B cell (primary cell): Measurements from ENCODE around the gene ITCH. TPM values are rescaled to one million over a fixed set of nuclear protein-coding genes. Genes with fewer than 3 reads are reported as not detected.

ENCODE experiments used
- ATAC-seq: fragments of 200-7000 bp; cut with Tn5 transposase; one replicate; pipeline ENCODE4 v1.10.0; 2021; ENCODE audit warnings: low read depth, mild to moderate bottlenecking, moderate number of reproducible peaks, moderate library complexity
- CTCF ChIA-PET: fragments of 350-600 bp; sonication (Branson Sonifier 250); formaldehyde crosslinking; loops from one replicate; lab custom pipeline; 2021; ENCODE audit warnings: antibody characterized with exemption, inconsistent platforms; lab: Charles Lee
- POLR2A ChIA-PET: fragments of 350-600 bp; sonication (Branson Sonifier 250); formaldehyde crosslinking; loops from one replicate; lab custom pipeline; 2021; ENCODE audit warnings: antibody characterized with exemption; lab: Charles Lee
- DNase-seq: peaks from one replicate; pipeline ENCODE4 v3.0.0; 2013
- H2AFZ ChIP-seq: 2 replicates; pipeline ENCODE4 v1.6.1; 2012; ENCODE audit warnings: mild to moderate bottlenecking, low read depth, low read length; ENCODE audit not compliant: insufficient read depth, poor library complexity, severe bottlenecking
- H3K27ac ChIP-seq, 2 donors: 1 replicate in 1 of 2; 2 replicates in 1 of 2; pipeline ENCODE4 v1.5.1; 2012 to 2013; ENCODE audit warnings: low read length in 2 of 2, mild to moderate bottlenecking in 2 of 2, moderate library complexity in 1 of 2
- H3K27me3 ChIP-seq, 4 experiments: fragments of 200-600 bp in 1 of 4; sonication (generic) in 1 of 4; replicated peaks in 1 of 4; 1 replicate in 2 of 4; 2 replicates in 2 of 4; pipeline versions ENCODE4 v1.6.1 to v1.7.0; 2013 to 2016; ENCODE audit warnings: low read length in 3 of 4, mild to moderate bottlenecking in 2 of 4, mixed read lengths in 1 of 4, moderate library complexity in 1 of 4; ENCODE audit not compliant: insufficient read depth in 4 of 4, control insufficient read depth in 3 of 4; ENCODE audit errors: control extremely low read depth in 1 of 4
- H3K36me3 ChIP-seq, 2 experiments: replicated peaks in 1 of 2; 1 replicate in 1 of 2; 2 replicates in 1 of 2; pipeline versions ENCODE4 v1.6.1 to v1.7.1; 2013; ENCODE audit warnings: low read length in 1 of 2; ENCODE audit not compliant: insufficient read depth in 2 of 2, control insufficient read depth in 1 of 2; ENCODE audit errors: control extremely low read depth in 1 of 2, extremely low read depth in 1 of 2
- H3K4me1 ChIP-seq, 2 donors: fragments of 200-600 bp in 1 of 2; sonication (generic) in 1 of 2; 1 replicate in 1 of 2; 2 replicates in 1 of 2; pipeline versions ENCODE4 v1.5.1 to v1.6.1; 2013 to 2017; ENCODE audit warnings: low read length in 2 of 2; ENCODE audit not compliant: control insufficient read depth in 2 of 2, insufficient read depth in 2 of 2
- H3K4me2 ChIP-seq: replicated peaks from 2 replicates; pipeline ENCODE3; 2012; ENCODE audit warnings: mild to moderate bottlenecking, low read depth, low read length; ENCODE audit not compliant: poor library complexity, severe bottlenecking
- H3K4me3 ChIP-seq, 5 experiments: fragments of 200-600 bp in 1 of 5; sonication (generic) in 1 of 5; 1 replicate in 3 of 5; 2 replicates in 2 of 5; pipeline versions ENCODE4 v1.5.1 to v1.7.0; 2011 to 2016; ENCODE audit warnings: low read length in 4 of 5, mild to moderate bottlenecking in 4 of 5, low read depth in 2 of 5, control low read depth in 1 of 5, moderate library complexity in 1 of 5; ENCODE audit not compliant: insufficient read depth in 1 of 5; ENCODE audit errors: control extremely low read depth in 1 of 5, extremely low read depth in 1 of 5
- H3K79me2 ChIP-seq: fragments of 200-600 bp; sonication (generic); one replicate; pipeline ENCODE4 v1.6.0; 2016; ENCODE audit warnings: low read length; ENCODE audit not compliant: control insufficient read depth, insufficient read depth
- H3K9ac ChIP-seq: fragments of 200-600 bp; sonication (generic); 2 replicates; pipeline ENCODE4 v1.6.1; 2017; ENCODE audit warnings: mild to moderate bottlenecking, low read length, moderate library complexity
- H3K9me3 ChIP-seq, 3 donors: one replicate each; pipeline versions ENCODE4 v1.6.1 to v1.7.1; 2013; ENCODE audit warnings: low read length in 2 of 3; ENCODE audit not compliant: control insufficient read depth in 2 of 3, insufficient read depth in 1 of 3; ENCODE audit errors: control extremely low read depth in 1 of 3
- H4K20me1 ChIP-seq: 2 replicates; pipeline ENCODE4 v1.6.0; 2012; ENCODE audit warnings: mild to moderate bottlenecking, low read length; ENCODE audit not compliant: insufficient read depth, control insufficient read depth, poor library complexity, severe bottlenecking
- H3K27ac Mint-ChIP-seq: one replicate; pipeline ENCODE4 v1.8.0; 2021; ENCODE audit warnings: mixed read lengths
- H3K27me3 Mint-ChIP-seq: one replicate; pipeline ENCODE4 v1.8.0; 2021; ENCODE audit warnings: mixed read lengths
- H3K4me1 Mint-ChIP-seq: one replicate; pipeline ENCODE4 v1.8.0; 2021; ENCODE audit warnings: mixed read lengths
- H3K4me3 Mint-ChIP-seq: one replicate; pipeline ENCODE4 v1.8.0; 2021; ENCODE audit warnings: mixed read lengths
- H3K9me3 Mint-ChIP-seq: one replicate; pipeline ENCODE4 v1.8.0; 2022; ENCODE audit warnings: mixed read lengths; ENCODE audit not compliant: insufficient read depth
- CTCF ChIP-seq: fragments of 200-600 bp; IDR thresholded peaks from one replicate; pipeline ENCODE4 v1.8.0; 2022; ENCODE audit warnings: antibody characterized with exemption, mild to moderate bottlenecking
- EZH2 ChIP-seq: IDR thresholded peaks from 2 replicates; pipeline ENCODE4 v1.6.1; 2012; ENCODE audit warnings: borderline replicate concordance, low read depth, mild to moderate bottlenecking, moderate library complexity, low read length; ENCODE audit not compliant: insufficient read depth, poor library complexity, severe bottlenecking
- WGBS: methylation state at CpG from one replicate; pipeline ENCODE4 v1.1.5; 2013; ENCODE audit warnings: missing lambda C conversion rate; ENCODE audit not compliant: insufficient coverage; 5-methylcytosine and 5-hydroxymethylcytosine counted together
- intact Hi-C: fragments of 100-400 bp; cut with micrococcal nuclease; formaldehyde crosslinking; loops from one replicate; pipeline ENCODE4 v1.10.0; 2022
- polyA plus RNA-seq: library from polyadenylated mRNA; depleted of rRNA; stranded (reverse); fragments of >200 nt; gene quantifications from 2 replicates; pipeline ENCODE4 v1.2.3, GENCODE V29; 2012
- total RNA-seq, 2 donors: library from RNA; stranded (reverse); fragments of 120-200 nt in 1 of 2; gene quantifications; 1 replicate in 1 of 2; 2 replicates in 1 of 2; pipeline versions ENCODE4 v1.2.3 to v1.2.4, GENCODE V29; 2013 to 2022

ITCH gene
- total and polyA plus RNA-seq, 2 donors (not counting 1 experiment from before 2014, with no cell fraction given) = 10.0 to 110 TPM

GRCh38 chr20:34540596-34541263 lies 177.7 kb downstream of the ITCH start:
- no peak overlapping the region for H2AFZ ChIP-seq
- Mint-ChIP-seq H3K4me3 (no peak overlapping the region), H3K9me3 (no peaks in the 10 kb centered on the region), H3K4me1 (peaks cover 19% of the 10 kb centered on the region), H3K27me3 (peaks cover 3% of the 10 kb centered on the region), H3K27ac (no peak overlapping the region)
- no peaks in the 10 kb centered on the region for H3K9me3 ChIP-seq
- ATAC-seq (no peak), DNase-seq (no peak)
- ChIA-PET CTCF (interaction anchor here (0.9 to 5.8 kb wide), 5 partner anchors 8 to 228 kb away, joined by 3 to 69 read pairs (median 5); partner anchors contain the start of gene DYNLRB1), POLR2A (no interaction called here)
- no peak overlapping the region for H3K4me2 ChIP-seq
- WGBS = 95% methylated on average over 14 of the region's 15 CpGs
- H3K36me3 ChIP-seq = peaks cover 0 to 33% of the 10 kb centered on the region in 2 experiments
- peaks cover 0 to 7% of the 10 kb centered on the region in 2 donors for H3K4me1 ChIP-seq
- no peaks in the 10 kb centered on the region for H4K20me1 ChIP-seq
- TF ChIP-seq CTCF (no peak), EZH2 (no peak)
- no peak overlapping the region for H3K9ac ChIP-seq
- H3K27me3 ChIP-seq = no peaks in the 10 kb centered on the region
- H3K79me2 ChIP-seq = no peaks in the 10 kb centered on the region
- no peak overlapping the region for H3K27ac ChIP-seq
- H3K4me3 ChIP-seq = no peak overlapping the region
- intact Hi-C loops = no loop called here

DNA sequence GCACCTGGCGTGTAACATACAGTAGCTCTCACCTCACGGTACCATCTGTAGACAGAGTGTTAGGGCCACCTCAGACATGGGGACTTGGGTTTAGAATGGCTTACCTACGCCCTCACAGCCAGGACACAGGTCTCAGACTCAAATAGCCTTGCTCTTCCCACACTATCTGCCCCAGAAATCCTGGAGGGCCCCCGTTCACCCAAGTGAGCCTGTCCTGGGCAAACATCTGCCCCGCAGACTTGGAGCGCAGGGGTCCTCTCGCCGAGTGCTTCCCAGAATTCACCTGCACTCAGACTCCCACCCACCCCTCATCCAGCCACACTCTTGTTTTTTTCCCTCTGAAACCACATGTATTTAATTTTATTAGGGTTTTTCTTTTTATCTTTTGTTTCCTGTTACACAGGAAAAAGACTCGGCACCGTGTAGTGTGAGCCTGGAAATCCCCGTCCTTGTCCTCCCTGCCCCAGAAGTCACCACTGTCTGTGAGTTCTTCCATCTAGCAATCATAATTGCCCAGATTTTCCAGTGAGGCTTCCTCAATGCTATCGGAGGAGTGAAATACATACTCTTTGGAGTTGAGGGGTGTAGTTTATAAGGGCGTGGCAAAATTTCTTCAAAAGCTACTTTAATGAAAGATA lies 178.3 kb downstream of the ITCH start:
- H2AFZ ChIP-seq = no peak overlapping the region
- 95% methylated on average over 6 of the region's 13 CpGs for WGBS
- H3K36me3 ChIP-seq = peaks cover 0 to 28% of the 10 kb centered on the region in 2 experiments

More for the DNA sequence above, 178.3 kb downstream of the ITCH start:
- ChIA-PET POLR2A (no interaction called here), CTCF (interaction anchor here (0.8 to 5.8 kb wide), 4 partner anchors 167 to 229 kb away, joined by 3 to 69 read pairs (median 5); no protein-coding TSS in a partner anchor)
- Mint-ChIP-seq H3K27ac (peak overlapping the region; percentile 32), H3K4me3 (no peak overlapping the region), H3K4me1 (peaks cover 19% of the 10 kb centered on the region), H3K9me3 (no peaks in the 10 kb centered on the region), H3K27me3 (peaks cover 3% of the 10 kb centered on the region)
- DNase-seq (no peak), ATAC-seq (no peak)
- Histone ChIP-seq H3K4me1 (peaks cover 0 to 7% of the 10 kb centered on the region in 2 donors), H3K27me3 (no peaks in the 10 kb centered on the region), H3K4me3 (no peak overlapping the region), H4K20me1 (no peaks in the 10 kb centered on the region), H3K4me2 (no peak overlapping the region), H3K9ac (no peak overlapping the region), H3K9me3 (no peaks in the 10 kb centered on the region), H3K27ac (peak overlapping the region in 1 of 2 donors; percentile 23), H3K79me2 (no peaks in the 10 kb centered on the region)
- intact Hi-C loops = no loop called here
- no peak for TF ChIP-seq EZH2
